ENCODE measurements around the gene ERFL.
A peak's percentile ranks its signal among the peaks of the same experiment; 100 is the strongest.
"Not testable (repeated sequence)": the region's sequence is repeated elsewhere in the genome, so short reads cannot be mapped to it uniquely, and the experiment has no call there.

ERFL gene

DNA sequence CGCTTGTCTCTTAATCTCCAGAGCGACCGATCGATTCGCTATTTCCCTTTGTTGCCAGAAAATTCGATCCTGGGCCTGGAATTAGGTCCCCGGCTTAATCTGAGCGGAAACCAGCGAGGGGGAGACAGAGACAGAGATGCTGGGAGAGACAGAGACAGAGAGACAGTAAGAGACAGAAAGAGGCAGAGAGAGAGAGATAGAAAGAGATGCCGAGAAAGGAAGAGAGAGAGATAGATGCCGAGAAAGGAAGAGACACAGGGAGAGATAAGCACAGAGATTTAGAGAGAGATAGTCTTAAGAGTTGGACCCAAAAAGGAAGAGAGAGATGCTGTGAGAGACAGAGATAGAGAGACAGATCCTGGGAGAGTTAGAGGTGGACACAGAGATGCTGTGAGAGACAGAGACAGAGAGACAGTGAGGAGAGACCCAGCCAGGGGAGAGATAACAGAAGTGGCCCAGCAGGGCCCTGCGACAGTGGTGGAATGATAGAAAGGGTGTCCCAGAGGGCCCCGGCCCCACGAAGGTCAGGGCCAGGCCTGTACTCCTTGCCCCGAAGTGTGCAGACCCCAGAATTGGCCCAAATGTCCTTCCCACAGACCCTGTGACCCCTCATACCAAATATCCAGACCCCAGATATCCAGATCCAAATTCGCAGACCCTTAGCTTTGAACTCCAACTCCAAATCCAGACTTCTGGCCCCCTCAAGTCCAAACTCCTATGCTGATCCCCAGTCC is 1.3 kb downstream of the ERFL start:
- no peak for DNase-seq

DNA sequence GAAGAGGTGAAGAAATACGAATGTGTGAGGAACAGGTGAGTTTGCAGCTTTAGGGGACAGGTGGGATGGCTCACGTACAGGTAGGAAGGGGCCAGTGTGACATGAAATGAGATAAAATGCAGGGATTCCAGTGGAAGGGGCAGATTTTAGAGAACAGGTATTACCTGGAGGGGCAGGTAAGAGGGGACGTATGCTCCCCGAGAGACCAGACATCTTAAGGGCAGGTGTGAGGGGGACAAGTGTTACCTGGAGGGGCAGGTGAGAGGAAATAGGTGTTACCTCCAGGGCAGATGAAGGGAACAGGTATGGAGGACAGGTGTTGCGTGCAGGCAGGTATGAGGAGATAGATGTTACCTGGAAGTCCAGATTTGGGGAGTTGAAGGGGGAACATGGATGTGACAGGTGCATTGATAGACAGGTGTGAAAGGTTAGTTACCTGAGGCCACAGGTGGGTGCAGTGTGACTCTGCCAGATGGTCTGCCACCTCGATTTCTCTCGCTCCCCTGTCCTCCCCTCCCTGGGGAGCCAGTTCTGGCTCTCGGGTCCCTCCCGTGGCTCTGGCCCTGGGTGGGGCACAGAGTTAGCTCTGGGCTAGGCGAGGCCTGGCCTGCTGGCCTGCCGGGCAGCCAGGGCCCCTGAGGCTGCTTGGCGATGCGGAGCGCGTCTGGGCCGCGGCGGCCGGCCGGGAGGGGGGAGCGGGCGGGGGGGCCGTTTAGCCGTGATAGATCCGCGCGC is 2.1 kb downstream of the ERFL start:
- DNase-seq = no peak

DNA sequence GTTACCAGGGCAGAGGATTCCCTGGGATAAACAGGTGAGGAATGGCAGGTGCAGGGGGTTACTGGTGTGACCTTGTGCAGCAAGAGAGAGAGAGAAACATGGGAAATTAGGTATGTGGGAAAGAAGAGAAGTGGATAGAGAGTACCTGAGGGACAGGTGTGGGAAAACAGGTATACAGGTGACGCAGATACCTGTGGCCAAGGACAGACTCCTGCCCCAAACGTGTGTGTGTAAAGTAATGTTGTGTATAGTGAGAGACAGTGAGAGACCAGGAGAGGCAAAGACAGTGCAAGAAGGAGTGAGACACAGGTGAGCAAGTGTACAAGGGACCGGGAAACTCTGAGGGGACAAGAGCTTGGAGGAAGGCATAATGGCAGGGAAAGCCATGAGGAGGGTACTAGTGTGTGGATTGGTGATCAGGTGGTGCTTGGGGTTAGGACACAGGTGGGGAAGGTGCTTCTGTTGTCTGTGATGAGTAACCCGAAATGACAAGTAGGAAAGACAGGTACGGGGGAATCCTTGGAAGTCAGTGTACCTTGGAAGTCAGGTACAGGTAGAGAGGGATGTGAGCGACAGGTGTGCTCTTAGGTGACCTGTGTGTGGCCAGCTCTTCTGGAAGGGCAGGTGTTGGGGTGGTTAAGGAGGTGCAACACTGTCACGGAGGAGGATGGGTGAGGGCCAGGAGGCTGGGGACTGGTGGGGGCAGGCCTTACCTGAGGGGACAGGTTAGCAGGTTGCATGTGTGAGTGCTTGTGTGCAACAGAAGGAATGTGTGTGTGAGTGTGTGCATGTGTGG is 2.8 kb downstream of the ERFL start:
- DNase-seq = no peak

DNA sequence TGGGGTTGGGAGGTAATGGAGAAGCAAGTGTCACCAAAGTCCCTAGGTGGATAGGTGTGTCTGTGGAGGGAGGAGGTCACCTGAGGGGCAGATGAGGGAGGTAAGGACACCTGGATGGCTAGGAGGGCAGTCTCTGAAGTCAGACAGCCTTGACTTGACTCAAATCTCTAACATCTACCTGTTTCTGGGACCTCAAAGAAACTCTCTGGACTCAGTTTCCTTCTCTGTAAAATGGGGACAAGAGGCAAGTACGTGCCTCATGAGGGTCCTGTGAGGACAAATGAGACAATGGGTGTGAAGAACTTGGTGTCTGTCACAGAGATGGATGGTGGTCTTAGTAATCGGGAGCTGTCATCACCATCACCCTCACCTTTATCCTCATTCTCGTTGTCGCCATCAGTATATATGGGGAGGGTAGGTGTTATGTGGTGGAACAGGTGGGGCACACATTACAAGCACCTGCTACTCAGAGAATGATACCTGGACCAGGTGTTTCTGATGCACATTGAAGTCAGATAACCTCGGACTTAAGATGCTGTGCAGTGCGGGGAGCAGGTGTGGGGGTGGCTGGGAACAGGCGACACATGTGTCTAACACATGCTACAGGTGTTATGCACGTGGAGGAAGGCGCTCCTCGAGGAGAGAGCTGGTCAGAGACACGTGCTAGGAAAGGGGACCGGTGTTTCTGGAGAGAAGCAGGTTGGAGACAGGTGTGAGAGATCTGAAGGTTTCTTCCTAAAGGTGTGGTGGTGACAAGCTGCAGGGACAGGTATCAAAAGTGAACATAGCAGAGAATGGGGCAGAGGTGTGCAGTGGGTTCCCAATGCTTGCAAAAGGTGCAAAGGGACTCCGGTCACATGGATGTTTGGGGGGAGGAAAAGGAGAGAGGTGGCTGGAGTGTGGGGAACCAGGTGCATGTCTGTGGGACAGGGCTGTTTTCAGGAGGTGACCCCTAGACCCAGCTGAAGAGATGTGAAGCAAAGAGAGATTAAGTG is 3.8 kb downstream of the ERFL start:
- no peak for DNase-seq

DNA sequence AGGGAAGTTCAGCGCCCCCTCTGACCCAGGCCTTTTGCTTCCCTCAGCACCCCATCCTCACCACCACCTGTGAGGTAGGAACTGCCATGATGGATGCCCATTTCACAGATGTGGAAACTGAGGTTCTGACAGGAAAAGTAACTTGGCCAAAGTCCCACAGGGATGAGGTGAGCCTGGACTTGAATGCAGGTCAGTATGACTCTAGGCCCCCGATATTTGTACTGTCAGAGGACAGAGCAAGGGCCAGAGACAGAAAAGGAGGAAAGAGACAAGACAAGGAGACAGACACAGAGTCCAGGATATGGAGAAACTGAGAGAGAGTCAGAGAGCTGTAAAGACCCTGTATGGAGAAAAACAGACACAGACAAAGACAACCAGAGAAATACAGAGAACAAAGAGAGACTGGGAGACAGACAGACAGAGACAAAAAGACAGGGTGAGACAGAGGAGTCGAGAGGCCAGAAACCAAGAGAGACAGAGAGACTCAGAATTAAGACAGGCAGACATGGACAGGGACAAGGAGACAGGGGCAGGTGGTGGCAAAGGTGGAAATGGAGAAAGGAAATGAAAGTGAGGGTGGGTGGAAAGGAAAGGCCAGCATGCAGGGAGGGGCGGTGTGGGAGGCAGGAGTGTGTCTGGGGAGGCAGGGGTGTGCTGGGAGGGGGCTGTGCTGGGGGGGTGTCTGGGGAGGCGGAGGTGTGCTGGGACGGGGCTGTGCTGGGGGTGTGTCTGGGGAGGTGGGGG is 5.0 kb downstream of the ERFL start:
- DNase-seq = no peak

DNA sequence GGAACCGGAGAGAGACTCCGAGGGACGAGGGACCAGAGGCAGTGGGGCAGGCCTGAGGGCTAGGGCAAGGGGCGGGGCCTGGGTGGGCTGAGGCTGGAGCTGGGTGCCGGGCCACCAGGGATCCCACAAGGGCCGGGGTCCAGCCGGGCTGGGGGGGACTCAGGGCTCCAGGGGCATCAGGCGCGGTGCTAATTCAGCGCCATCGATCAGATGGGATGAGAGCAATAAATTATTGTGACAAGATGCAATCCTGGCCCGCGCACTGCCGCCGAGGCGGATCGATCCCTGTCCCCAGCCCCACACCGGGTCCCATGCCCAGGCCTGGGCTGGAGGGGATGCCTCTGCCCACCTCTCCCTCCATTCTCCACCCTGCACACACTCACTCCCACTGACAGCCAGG is 5.7 kb downstream of the ERFL start:
- no peak for DNase-seq

DNA sequence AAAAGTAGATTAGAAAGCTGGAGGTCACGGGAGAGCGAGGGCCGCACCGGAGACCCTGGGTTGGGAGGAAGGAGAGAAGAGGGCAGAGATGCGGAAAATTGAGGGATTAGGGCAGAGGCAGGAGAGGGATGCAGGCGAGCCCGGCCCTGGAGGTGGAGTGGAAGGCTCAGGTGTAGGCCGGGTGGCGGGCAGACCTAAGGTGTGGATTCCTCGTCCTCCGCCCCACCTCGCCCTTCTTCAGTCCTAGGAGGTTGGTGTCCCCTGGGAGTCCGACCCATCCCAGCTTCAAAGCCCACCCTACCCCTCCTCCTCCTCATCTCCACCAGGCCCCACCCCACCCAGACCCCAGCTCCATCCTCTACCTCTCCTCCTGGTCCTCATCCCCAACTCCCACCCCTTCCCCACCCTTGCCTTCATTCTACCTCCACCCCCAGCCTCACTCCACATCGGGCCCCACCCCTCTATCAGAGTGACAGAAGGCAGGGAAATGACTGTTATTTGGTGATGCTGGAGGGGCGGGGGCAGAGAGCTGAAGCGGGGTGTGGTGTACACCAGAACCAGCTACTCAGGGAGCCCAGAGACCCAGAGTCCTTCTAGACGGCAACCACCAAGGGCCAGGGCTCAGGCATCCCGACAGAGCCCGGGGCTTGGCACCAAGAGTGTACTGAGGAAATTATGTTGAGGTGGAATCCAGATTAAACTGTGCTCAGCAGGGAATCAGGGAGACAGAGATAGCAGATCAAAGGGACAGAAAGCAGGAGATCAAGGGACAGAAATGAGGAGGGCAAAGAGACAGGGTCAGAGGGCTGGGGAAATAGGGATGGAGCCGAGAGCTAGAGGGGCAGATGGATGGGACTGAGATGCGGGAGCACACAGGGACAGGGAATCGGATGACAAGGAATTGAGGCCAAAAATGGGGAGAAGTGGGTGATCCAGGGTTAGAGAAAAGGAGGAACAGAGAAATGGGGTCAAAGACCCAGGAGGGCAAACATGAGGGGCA is 6.4 kb downstream of the ERFL start:
- DNase-seq = no peak

DNA sequence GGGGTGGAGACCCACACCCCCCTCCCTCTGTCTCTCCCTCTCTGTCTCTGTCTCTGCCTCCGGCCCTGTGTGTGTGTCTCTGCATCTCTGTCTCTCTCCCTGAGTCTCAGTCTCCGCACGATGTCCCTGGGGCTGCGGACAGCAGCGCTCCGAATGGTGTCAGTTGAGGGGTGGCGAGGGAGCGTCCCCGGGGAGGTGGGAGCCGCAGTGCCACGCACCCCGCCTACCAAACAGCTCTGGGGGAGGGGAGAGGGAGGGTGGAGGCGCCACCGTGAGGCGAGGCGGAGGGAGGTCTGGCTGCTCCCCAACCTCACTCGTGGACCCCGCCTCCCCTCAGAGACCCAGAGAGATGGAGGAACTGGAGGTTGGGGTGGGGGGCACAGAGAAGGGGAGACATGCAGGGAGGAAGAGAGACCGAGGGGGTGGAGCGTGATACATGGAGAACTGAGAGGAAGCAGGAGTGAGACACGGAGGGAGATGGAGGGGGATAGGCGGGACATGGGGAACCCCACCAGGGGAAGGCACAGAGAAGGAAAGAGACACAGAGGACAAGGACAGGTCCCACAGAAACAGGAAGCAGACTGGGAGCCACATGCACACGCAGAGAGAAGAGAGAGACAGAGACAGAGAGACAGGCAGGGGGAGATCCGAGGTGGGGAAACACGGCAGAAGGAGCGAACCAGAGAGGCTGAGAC is 7.2 kb downstream of the ERFL start:
- peak in 1 of 2 donors; percentile 26 for DNase-seq

DNA sequence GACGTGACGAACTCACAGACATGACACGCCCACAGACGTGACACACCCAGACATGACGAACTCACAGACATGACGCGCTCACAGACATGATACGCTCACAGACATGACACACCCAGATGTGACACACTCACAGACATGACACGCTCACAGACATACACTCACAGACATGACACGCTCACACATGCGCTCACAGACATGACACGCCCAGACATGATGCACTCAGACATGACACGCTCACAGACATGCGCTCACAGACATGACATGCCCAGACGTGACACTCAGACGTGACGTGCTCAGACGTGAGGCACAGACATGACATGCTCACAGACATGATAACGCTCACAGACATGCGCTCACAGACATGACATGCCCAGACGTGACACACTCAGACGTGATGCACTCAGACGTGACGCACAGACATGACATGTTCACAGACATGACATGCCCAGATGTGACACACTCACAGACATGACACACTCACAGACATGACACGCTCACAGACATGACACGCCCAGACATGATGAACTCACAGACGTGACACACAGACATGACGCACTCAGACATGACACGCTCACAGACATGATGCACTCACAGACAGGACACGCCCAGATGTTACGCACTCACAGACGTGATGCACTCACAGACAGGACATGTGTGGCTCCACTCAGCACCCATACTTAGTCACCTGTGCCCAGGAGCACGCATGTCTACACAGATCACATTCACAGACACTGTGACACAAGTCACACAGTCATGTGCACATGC is 8.1 kb downstream of the ERFL start:
- DNase-seq = no peak

DNA sequence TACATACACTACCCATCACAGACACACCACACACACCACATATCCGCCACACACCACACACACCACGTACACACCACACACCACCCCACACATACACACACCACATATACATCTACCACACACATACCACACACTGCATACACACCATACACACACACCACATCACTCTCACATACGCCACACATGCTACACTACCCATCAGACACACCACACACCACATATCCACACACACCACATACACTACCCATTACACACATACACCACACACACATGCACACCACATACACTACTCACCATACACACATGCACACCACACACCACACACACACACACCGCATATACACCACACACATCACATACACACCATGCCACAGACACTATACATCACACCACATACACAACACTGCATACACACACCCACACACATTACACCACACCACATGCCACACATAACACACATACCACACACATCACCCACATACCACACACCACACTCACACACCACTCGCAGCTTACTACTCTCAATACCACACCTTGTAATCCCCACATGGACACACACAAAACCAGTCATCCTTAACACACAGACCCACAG is 9.5 kb downstream of the ERFL start:
- DNase-seq = no peak

DNA sequence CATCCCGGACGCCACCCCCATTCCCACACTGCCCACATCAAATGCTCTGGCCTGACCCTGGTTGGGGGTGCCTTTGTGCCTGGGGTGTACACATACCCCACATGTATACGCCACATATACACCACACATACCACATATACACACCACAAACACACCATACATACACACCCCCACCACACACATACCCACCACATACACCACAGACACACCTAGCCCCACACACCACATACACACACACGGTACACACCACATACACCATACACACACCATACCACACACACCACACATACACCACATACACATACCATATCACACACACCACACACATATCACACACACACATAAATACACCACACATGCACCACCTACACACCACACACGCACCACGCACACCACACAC is 10.2 kb downstream of the ERFL start:
- no peak for DNase-seq

DNA sequence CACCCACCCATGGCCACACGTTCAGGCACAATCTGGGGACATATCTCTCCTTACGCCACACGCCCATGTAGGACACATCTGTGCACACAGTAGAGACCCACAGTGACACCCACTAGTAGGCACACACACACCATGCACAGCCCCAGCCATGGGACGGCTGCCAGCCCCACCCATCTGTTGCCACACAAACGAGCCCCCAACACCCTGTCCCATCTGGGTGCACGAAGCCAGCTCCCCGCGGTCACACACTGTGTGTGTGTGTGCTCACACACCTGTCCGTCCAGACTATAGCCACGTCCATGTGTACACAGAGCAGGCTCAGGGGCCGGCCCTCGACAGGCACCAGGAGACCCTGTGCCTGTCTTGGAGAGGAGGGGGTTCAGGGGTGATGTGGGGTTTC is 10.6 kb downstream of the ERFL start:
- no peak for DNase-seq

DNA sequence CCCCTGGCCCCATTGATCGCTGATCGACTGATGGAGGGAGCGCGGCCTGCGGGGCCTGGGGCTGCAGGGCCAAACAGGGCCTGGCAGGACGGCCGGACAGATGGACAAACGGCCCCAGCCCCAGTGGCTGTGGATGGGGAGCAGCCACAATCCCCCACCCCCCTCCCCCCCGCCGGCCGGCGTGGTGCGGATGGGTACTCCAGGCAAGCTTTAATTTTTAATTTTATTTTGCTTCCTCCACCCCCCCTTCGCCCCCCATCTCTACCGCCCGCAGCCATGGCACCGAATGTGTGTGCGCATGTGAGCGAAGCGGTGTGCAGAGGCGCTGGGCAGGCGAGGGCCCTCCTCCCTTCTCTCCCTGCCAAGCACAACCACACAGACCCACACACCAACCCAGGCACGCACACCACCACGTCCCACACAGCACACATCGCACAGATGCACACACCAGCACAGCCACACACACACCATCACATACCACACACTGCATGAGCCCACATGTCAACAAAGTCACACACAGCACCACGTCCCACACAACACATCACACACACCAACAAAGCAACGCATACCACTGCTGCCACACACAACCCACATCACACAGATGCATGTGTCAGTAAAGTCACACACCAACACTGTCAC is 12.4 kb downstream of the ERFL start:
- DNase-seq = no peak

DNA sequence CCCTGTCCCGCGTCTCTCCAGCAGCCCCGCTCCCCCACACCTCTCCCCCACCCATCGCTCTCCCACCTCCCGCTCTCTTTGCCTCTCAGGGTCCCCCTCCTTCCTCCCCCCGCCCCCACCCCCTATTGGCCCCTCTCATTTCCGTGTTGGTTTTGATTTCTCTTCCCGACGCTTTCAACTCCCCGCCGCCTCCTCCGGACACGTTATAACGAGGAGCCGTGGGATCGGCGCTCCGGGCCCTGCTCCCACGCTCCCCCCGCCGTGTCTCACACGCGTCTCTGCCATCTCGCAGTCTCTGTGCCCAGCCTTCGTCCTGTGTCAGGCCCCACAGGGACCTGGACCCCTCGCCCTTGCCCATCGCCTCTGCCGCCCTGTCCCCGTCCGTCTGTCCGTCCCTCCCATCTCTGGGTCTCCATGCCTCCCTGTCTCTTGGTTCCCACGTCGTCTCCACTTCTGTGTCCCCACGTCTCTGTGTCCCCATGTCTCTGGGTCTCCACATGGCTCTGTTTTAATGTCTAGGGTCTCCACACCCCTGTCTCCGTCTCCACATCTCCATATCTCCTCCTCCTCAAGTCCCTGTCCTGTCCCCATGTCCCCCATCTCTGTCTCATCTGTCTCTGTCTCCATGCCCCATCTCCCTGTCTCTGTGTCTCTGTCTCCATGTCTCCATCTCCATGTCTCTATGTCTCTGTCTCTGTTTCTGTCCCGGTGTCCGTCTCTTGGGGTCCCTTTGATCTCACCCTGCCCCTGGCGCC is 13.1 kb downstream of the ERFL start:
- DNase-seq = no peak

DNA sequence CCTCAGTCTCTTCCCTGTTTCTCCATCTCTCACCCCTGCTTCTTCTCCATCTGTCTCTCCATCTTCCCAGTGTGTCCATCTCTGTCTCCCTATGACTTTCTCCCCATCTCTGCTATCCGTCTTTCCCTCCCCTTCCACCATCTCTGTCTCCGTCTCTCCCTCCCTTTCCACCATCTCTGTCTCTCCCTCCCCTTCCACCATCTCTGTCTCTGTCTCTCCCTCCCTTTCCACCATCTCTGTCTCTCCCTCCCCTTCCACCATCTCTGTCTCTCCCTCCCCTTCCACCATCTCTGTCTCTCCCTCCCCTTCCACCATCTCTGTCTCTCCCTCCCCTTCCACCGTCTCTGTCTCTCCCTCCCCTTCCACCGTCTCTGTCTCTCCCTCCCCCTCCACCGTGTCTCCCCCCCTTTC is 13.8 kb downstream of the ERFL start:
- not testable (repeated sequence) for DNase-seq

DNA sequence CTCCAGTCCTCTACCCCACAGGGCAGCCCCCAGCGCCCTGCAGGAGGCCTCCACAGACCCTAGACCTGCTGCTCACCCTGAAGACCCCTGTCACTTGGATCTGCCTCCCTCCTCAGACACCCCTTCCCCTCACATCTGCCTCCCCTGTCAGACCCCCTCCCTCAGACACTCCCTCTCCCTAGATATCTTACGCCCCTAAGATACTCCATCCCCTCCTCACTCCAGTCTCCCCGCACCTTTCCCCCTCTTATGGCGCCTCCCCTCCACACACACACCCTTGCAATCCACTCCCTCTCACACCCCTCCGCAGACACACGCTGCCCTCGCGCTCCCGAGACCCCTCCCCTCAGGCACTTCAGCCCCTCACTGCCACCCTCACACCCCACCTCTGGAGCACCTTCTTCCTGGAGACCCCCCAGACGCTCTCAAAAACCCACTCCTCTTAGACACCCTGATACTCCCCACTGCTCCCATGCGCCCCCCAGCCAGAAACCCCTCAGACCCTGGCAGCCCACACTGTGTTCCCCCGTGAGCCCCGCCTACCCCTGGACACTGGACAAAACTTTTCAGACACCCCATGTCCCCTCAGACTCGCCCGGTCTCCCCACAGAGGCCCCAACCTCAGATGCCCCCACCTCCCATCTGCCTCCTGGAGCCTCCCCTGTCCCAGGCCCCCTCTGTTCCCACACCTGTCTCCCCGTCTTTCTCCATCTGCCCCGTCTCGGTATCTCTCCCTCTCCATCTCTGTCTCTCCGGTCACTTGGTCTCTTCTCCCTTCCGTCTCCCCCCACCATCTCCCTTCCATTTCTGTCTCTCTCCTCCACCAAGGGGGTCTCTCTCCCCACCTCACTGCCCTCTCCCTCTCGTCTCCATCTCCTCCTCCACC is 14.5 kb downstream of the ERFL start:
- no peak for DNase-seq

All from bone marrow (tissue), 2 donors.